Activated T-cell treated with anti-CD3 and anti-CD28 coated beads for 1 hour (primary cell): ENCODE data around the gene AQP12B.
"Not testable (repeated sequence)": the region's sequence is repeated elsewhere in the genome, so short reads cannot be mapped to it uniquely, and the experiment has no call there.

Experiments used
- DNase-seq: peaks from one replicate; pipeline ENCODE4 v3.0.0-alpha.2; 2020; ENCODE audit warnings: low read depth

The AQP12B gene

DNA sequence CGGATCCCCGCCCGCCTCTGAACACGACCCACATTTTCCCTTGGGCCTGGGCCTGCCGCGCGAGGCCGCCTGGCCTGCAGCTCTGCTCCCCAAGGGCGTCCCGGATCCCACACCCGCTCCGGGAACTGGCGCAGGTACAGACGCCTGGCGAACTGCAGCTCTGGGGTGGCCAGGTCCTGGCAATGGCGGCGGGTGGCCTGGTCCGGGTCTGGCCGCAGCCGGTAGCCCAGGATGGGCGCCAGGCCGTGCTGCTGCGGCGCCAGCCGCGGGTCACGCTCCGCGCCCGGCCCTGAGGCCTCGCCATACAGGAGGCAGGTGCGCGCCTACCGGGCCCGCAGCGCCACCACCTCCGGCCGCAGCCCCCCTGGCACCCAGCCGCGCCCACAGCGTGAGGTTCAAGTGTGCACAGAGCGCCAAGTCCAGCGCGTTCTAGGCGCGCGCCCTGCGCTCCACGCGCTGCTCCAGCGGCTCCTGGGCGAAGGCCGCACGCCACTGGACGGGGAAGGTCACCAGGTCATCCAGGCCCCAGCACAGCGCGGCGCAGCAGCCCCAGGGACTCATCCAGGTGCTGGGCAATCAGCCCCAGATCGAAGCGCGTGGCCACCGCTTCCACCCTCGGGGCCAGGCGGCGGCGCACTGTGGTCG is 18.5 kb upstream of the AQP12B start:
- no peak for DNase-seq

DNA sequence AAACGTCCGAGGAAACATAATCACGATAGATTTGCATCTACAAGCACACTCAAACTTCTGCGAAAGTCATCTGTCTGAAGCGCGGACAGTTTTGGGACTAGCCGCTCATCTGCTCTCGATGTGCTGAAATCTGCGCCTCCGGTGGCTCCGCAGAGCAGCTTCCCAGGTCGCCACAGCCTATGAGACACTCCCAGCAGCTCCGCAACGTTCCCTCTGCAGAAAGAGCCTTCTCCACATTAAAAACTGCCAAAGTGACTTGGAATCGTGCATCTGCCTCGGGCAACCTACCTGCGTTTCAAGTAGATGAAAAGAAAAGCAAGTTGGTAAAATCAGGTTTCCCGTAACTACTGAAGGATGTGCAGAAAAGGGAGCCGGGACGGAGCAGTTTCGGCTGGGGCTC is 17.9 kb upstream of the AQP12B start:
- not testable (repeated sequence) for DNase-seq

- DNase-seq, result not testable (repeated sequence)
These were observed 17.1 kb upstream of the AQP12B start for GRCh38 chr2:240699835-240700234.

DNA sequence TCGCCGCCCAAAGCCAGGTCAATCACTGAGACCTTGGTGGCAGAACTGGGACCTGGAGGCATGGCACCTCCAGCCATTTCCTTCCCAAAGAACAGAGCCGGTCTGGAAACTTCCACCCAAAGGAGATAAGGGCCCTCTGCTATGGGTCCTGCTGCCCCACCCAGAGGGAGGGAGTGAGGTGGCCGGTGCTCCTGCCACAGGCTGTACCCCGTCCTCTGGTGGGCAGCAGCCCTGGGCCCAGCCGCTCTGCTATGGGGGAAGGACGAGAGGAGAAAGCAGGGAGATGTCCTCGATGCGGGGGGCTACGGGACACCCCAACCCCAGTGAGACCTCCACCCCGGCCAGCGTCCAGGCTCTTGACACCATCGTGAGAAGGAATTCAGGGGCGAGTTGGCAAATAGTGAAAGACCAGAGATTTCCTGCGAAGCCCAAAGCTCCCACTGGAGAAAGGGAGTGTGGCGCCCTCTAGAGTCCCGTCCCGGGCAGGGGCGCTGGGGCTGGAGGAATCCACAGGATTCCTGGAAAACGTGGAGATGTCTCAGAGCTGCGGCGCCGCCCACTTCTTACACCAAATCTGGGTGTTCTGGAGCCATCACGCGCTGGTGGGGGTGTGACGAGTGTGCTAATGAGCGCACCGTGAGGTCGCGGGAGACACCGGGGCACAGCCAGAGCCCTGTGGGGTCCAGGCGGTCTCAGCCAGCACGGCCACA is 16.3 kb upstream of the AQP12B start:
- not testable (repeated sequence) for DNase-seq

DNA sequence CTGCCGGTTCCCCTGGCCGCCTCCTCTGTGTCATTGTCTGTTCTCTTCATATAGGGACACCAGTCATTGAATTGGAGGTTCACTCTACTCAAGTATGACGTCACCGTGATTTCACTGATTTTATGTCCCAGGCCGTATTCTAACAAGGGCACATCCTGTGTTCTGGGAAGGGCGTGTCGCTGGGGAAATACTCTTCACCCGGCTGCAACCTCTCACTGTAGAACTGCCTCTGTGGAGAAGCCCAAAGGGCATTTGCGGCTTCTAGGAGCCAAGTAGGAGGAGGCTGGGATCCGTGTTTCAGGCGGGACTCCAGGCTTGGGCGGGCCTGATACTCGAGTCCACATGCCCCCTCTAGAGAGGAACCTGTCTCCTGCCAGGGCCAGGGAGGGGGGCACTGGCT is 13.8 kb upstream of the AQP12B start:
- not testable (repeated sequence) for DNase-seq

DNA sequence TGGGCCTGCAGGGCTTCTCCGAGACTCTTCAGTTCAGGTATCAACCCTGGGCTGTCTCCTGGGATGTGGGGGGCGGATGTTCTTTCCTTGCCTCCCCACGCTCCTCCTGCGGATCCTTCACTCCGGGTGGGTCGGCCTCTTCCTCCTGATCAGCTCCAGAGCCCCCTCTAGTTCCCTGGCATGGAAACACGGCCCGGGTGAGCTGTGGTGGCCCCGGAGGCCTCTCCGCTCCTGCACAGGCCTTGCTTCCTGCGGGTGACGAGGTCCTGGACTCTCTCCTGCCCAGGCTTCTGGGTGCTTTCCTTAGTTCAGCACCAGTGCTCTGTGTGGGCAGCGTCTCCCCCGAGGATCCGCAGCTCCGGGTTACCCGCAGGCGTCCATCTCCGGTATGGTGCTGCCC is 12.9 kb upstream of the AQP12B start:
- DNase-seq, result not testable (repeated sequence)

DNA sequence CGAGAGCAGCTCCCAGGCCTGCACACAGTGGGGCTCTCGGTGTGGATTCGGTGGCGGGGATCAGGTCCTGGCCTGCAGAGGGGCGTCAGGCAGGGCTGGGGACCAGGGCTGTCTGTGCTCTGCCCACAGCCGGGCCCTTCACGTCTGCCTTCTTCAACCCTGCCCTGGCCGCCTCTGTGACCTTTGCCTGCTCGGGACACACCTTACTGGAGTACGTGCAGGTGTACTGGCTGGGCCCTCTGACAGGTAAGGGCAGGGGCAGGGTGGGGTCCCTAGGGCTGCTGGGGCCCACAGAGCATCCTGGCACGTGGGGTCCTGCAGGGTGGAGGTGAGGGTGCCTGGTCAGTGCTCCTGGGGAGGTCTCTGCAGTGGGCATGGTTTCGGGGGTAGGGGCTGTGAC is 11.6 kb upstream of the AQP12B start:
- DNase-seq, result not testable (repeated sequence)

GRCh38 chr2:240692583-240693561 is 10.2 kb upstream of the AQP12B start:
- not testable (repeated sequence) for DNase-seq

- DNase-seq, result not testable (repeated sequence)
These were observed 9.1 kb upstream of the AQP12B start, which contains the start of gene AQP12A for GRCh38 chr2:240691631-240692420. TSS of gene AQP12A (plus strand) at chr2:240691866. CDS start at chr2:240691914, 48 bp downstream.

DNA sequence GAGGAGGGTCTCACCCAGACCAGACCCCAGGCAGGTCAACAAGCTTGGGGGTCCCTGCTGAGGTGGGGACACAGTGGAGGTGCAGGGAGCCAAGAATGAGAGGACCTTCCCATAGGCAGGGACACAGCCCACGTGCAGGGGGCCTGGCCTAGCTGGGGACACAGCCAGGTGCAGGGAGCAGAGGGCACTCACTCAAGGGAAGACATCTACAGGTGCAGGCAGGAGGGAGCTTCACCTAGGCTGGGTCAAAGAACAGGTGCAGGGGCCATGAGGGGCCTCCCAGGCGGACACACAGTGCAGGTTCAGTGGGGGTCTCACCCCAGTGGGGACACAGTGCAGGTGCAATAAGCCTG is 8.4 kb upstream of the AQP12B start:
- not testable (repeated sequence) for DNase-seq

DNA sequence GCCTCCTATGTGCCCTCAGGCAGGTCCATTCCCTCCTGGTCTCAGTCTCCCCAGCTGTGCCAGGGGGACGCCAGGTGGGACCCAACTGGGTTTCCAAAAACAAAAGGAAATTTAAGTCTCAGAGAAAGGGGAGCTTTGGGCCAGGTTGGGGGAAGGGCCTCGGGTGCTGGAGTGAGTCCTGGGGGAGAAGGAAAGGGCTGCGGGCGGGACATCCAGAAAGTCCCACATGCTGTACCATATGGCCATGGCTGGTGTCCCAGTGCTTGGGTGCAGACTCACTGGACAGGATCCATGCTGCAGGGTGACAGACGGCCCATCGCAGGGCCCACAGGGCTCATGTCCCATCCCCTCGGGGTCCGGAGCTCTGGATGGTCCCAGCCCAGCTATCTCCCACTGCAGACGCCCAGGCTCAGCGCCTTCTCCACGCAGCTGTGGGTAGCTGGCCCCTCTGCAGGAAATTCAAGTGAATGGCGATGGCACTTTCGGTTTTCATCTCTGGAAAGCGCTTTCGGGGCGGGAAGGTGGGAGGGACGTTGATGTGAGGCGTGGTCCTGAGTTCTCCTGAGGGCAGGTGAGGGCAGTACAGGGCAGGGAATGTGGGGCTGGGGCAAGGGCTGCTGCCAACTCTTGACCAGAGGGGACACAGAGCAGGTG is 7.9 kb upstream of the AQP12B start:
- not testable (repeated sequence) for DNase-seq

DNA sequence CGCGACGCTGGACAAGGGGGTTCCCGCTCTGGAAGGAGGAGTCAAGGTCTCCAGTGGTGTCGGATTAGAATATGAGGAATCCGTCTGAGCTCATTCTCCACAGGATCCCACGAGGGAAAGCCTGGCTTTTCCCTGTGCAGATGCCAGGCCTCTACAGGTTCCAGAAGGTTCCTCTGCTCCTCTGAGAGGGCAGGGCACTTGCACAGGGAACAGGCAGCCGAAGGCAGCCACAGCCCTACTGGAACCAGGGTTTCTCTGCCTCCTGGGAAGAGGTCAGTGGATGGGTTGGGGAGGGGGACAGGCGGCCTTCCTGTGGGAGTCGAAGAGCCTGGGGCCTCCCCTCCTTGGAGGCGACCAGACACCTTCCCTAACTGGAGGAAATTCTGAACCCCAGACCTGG is 7.3 kb upstream of the AQP12B start:
- DNase-seq, result no peak

- no peak for DNase-seq
These were observed 5.9 kb upstream of the AQP12B start for GRCh38 chr2:240688553-240688919.

GRCh38 chr2:240687741-240688552 is 5.3 kb upstream of the AQP12B start:
- DNase-seq, result no peak

- DNase-seq, result no peak
These were observed 4.5 kb upstream of the AQP12B start for GRCh38 chr2:240687045-240687740.

DNA sequence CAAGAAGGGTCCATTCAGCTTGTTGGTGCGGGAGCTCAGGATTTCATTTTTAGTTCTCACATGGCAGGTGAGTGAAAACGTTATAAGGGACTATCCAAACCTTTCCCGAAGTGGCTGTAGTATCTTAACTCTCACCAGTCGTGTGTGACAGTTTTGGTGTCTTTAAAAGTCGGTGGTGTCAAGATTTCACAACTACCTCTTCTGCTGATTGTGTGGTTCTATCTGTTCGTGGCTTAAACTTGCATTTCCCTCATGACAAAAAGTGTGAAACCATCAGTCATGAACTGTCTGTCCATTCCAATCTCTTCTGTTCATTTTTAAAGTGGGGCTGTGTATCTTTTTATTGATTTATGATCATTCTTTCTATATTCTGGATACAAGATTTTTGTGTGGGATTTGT is 3.8 kb upstream of the AQP12B start:
- DNase-seq, result no peak

DNA sequence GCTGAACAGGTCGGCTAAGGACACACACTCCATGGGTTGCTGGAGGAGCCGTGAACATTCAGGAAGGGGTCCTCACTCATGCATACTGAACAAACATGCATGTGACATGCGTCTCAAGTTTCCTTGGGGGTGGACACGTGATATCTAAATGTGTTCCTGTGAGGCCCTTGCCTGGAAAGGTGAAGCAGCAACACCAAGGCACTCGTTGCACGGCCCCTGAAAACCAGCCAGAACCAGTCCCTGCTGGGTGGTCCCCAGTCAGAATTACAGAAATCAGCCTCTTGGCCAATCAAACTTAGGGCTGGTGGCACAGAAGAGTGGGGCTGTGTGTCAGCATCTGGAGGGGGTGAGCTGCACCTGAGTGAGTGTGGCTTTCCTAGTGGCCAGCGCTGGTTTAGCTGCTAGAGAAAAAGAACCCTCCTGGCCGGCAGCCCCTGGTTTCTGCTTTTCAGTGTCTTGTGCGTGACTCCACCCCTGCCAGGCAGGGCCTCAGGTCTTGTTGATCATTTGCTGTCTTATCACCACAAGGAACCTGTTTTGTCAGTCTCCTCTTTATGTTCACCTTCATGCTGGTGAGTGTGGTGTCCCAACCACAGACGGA is 3.2 kb upstream of the AQP12B start:
- DNase-seq, result no peak

GRCh38 chr2:240683980-240684728 is 1.5 kb upstream of the AQP12B start:
- DNase-seq, result not testable (repeated sequence)
